ENCODE results near the gene APEH. TPM values are rescaled to one million over a fixed set of nuclear protein-coding genes. Genes with fewer than 3 reads are reported as not detected.

The APEH gene
- total RNA-seq, 1 donor from 2014 or later = 88.5 TPM

DNA sequence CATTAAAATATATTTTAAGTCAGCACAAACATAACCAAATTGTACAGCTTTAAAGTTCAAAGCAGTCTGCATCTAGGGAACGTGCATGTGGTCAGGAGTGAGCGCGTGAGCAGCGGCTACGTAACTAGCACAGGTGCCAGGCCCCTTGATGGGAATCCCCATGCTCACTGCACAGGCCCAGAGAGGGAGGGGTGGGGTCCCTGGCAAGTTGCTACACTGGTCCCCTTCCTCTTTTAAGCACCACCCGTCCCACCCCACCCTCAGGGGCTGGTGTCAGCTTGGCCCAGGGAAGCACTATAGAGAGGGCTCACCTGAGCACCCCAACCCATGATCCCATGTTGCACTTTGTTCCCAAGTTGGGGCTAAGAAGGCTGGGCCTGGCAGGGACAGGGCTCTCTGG lies 50.4 kb downstream of the APEH start:
- intact Hi-C loops (cut with DNase I) = no loop called here
- Histone ChIP-seq H3K9me3 (no peaks in the 10 kb centered on the region), H3K27me3 (no peaks in the 10 kb centered on the region), H3K36me3 (peaks cover 39% of the 10 kb centered on the region), H3K4me1 (peaks cover 19% of the 10 kb centered on the region), H3K27ac (peak overlapping the region; percentile 99), H3K4me3 (peak overlapping the region; percentile 99)
- ATAC-seq (no peak), DNase-seq (peak; percentile 67)
- TF ChIP-seq, protein P1, sequence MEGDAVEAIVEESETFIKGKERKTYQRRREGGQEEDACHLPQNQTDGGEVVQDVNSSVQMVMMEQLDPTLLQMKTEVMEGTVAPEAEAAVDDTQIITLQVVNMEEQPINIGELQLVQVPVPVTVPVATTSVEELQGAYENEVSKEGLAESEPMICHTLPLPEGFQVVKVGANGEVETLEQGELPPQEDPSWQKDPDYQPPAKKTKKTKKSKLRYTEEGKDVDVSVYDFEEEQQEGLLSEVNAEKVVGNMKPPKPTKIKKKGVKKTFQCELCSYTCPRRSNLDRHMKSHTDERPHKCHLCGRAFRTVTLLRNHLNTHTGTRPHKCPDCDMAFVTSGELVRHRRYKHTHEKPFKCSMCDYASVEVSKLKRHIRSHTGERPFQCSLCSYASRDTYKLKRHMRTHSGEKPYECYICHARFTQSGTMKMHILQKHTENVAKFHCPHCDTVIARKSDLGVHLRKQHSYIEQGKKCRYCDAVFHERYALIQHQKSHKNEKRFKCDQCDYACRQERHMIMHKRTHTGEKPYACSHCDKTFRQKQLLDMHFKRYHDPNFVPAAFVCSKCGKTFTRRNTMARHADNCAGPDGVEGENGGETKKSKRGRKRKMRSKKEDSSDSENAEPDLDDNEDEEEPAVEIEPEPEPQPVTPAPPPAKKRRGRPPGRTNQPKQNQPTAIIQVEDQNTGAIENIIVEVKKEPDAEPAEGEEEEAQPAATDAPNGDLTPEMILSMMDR (IDR thresholded peaks at IDR 0.05) = no peak

DNA sequence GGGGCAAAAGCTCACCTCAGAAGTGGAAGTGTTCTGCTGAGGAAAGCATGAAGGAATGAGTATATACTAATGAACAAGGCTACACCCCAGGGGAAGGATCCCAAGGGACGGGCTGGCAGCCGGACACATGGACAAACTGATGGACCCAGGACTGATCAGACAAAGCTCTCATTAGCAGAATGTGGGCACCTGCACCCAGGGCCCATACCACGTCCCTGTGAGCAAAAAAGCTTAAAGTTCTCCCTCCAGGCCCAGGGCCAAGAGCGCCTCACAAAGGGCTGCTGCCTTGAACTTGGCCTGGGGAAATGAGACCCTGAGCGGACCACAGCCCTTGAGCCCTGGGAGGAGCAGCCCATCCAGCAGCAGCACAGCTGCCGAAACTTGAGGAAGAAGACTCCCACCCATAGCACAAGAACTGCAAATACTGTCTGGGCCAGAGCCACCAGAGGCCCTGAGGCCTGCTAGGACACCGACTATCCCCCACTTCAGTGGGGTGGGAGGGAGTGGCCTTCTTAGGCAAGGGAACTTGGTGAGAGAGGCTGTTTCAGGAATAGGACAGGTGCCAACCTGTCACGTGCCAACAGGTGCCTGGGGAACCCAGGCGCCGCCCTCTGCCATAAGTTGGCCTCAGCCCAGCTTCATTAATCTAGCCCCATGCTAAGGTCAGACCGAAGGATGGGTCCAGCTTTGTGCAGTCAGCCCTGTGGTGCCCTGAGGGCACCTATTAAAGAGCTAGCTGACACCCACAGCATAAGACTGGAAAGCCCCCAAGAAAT lies 51.9 kb downstream of the APEH start:
- no peak for ATAC-seq

DNA sequence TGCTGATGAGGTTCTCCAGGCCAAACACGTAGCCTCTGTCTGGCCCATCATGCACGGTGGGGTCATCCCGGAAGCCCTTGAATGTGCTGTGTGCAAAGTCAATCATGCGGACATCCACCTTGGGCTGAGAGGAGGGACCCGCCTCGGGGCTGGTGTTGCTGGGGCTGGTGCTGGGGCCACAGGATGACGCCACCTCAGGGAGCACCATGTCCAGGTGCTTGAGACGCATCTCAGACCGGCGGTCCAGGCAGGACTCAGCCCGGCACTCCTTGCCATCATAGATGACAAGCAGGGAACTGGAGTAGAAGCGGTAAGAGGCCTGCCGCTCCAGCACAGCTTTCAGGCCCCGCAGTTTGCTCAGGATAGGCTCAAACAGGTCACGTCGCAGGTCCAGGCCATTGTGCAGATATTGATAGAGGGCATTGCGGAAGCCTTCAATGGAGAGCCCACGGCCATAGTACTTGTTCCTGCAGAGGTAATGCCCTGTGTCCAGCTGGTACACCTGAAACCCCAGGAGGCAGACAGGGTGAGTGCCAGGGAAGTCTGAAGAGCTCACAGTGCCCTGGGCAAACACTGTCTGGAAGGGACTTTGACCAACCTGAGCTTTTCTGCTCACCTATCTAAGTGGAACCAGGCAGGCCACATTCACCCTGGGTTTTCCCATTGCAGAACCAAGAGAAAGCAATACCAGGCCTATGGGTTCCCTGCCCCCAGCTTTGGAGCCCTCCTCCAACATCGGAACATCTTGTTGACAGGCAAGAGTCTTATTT lies 53.2 kb downstream of the APEH start:
- H3K4me1 ChIP-seq = peaks cover 16% of the 10 kb centered on the region
- no peak overlapping the region for H3K4me3 ChIP-seq
- DNase-seq = no peak
- intact Hi-C loops (cut with DNase I) = no loop called here
- TF ChIP-seq, protein P1 (IDR thresholded peaks at IDR 0.05) = no peak
- no peaks in the 10 kb centered on the region for H3K9me3 ChIP-seq
- H3K36me3 ChIP-seq = peaks cover 50% of the 10 kb centered on the region
- no peak for ATAC-seq
- H3K27ac ChIP-seq = no peak overlapping the region
- H3K27me3 ChIP-seq = no peaks in the 10 kb centered on the region

More for the DNA sequence above, 51.9 kb downstream of the APEH start:
- DNase-seq = no peak
- Histone ChIP-seq H3K27me3 (no peaks in the 10 kb centered on the region), H3K27ac (no peak overlapping the region), H3K4me1 (peaks cover 19% of the 10 kb centered on the region), H3K36me3 (peaks cover 50% of the 10 kb centered on the region), H3K4me3 (no peak overlapping the region), H3K9me3 (no peaks in the 10 kb centered on the region)
- intact Hi-C loops (cut with DNase I) = no loop called here
- TF ChIP-seq, protein P1 (IDR thresholded peaks at IDR 0.05) = no peak

DNA sequence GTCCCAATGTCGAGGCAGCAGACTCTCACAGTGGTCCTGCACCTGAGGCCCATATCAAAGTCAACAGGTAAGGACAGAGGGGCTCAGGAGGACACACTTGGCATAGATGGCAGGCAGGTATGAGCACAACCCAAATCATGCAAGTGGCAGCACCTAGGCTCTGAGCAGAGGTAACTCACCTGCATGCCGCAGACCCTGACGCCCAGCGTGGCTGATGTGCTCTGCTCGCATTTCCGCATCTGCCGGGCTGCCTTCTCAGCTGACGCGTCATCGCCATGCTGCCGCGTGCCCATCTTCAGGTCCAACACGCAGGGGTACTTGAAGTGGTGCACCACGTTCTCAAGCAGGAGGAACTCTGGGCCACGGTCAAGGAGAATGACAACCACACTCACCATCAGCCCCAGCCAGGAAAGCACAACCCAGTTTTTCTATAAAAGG lies 53.8 kb downstream of the APEH start:
- TF ChIP-seq, protein P1 (IDR thresholded peaks at IDR 0.05) = no peak
- Histone ChIP-seq H3K27ac (no peak overlapping the region), H3K9me3 (no peaks in the 10 kb centered on the region), H3K36me3 (peaks cover 55% of the 10 kb centered on the region), H3K27me3 (no peaks in the 10 kb centered on the region), H3K4me3 (no peak overlapping the region), H3K4me1 (peaks cover 10% of the 10 kb centered on the region)
- DNase-seq = peak; percentile 63
- intact Hi-C loops (cut with DNase I) = no loop called here
- no peak for ATAC-seq

DNA sequence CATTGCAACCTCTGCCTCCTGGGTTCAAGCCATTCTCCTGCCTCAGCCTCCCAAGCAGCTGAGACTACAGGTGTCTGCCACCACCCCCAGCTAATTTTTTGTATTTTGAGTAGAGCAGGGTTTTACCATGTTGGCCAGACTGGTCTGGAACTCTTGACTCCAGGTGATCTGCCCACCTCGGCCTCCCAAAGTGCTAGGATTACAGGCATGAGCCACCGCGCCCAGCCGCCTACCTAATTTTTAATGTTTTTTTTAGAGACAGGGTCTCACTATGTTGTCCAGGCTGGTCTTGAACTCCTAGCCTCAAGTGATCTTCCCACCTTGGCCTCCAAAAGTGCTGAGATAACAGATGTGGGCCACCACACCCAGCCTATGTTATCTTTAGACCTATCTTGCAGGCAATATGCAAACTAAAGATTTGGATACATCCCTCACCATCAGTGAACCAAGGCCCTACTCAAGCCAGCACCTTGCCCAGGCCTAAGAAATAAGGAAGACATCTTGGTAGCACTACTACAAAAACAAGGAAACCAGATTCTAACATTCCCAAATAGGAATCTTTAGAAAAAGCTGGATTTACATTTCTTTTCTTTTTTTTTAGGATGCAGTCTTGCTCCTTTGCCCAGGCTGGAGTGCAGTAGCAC lies 55.9 kb downstream of the APEH start:
- Histone ChIP-seq H3K36me3 (peaks cover 71% of the 10 kb centered on the region), H3K27me3 (no peaks in the 10 kb centered on the region), H3K4me1 (peaks cover 7% of the 10 kb centered on the region), H3K9me3 (no peaks in the 10 kb centered on the region), H3K4me3 (no peak overlapping the region), H3K27ac (no peak overlapping the region)
- TF ChIP-seq, protein P1 (IDR thresholded peaks at IDR 0.05) = no peak
- no peak for DNase-seq
- intact Hi-C loops (cut with DNase I) = no loop called here
- ATAC-seq = no peak

Data from upper lobe of right lung (tissue), 1 donor.